Activated CD4-positive, alpha-beta T cell treated with anti-CD3 and anti-CD28 coated beads, Interleukin-2, amount 10 ng/mL, durations not matched to agents 24 days and 14 days (primary cell): ENCODE measurements around the gene NDFIP1. TPM values are rescaled to one million over a fixed set of nuclear protein-coding genes. Genes with fewer than 3 reads are reported as not detected.

Experiments used
- DNase-seq: peaks from one replicate; pipeline ENCODE4 v3.0.0; 2022
- H3K27ac Mint-ChIP-seq: one replicate; pipeline ENCODE4 v1.8.0; 2022; ENCODE audit warnings: mild to moderate bottlenecking, mixed read lengths
- H3K27me3 Mint-ChIP-seq: one replicate; pipeline ENCODE4 v1.8.0; 2022; ENCODE audit warnings: mixed read lengths
- H3K36me3 Mint-ChIP-seq: one replicate; pipeline ENCODE4 v1.8.0; 2022; ENCODE audit warnings: low read depth, mild to moderate bottlenecking, mixed read lengths
- H3K4me1 Mint-ChIP-seq: one replicate; pipeline ENCODE4 v1.8.0; 2021; ENCODE audit warnings: mixed read lengths
- H3K4me3 Mint-ChIP-seq: one replicate; pipeline ENCODE4 v1.8.0; 2022; ENCODE audit warnings: mild to moderate bottlenecking, moderate library complexity, mixed read lengths
- H3K9me3 Mint-ChIP-seq: one replicate; pipeline ENCODE4 v1.8.0; 2021; ENCODE audit warnings: mixed read lengths
- intact Hi-C: fragments of 100-400 bp; cut with micrococcal nuclease; formaldehyde crosslinking; loops from one replicate; pipeline ENCODE4 v1.15.1; 2023
- total RNA-seq: library from RNA; stranded (reverse); gene quantifications from 2 replicates; pipeline ENCODE4 v1.2.3, GENCODE V29; 2022

NDFIP1 gene
- total RNA-seq, 1 donor from 2014 or later, result 122 TPM

DNA sequence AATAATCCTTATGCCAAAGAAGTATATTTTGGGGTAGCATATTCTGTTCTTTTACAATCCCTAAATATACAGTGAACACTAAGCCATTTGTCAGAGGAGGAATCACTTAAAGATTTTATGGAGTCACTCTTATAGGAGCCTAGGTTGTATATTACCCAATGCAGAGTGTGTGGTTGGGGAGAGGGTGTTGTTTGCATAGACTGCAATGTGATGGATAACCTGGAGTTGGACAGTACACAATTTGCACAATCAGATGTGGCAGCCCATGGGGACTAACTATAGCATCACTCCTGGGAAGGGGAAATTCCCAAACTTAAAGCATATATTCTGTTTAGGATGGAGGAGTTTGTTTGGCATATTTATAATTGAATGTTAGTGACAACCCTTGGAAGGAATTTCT is 9.6 kb upstream of the NDFIP1 start:
- no peaks in the 10 kb centered on the region for H3K36me3 Mint-ChIP-seq
- no peaks in the 10 kb centered on the region for H3K27me3 Mint-ChIP-seq
- peaks cover 43% of the 10 kb centered on the region for H3K4me1 Mint-ChIP-seq
- no peak overlapping the region for H3K4me3 Mint-ChIP-seq
- H3K27ac Mint-ChIP-seq, result no peak overlapping the region
- no peak for DNase-seq
- H3K9me3 Mint-ChIP-seq, result no peaks in the 10 kb centered on the region
- intact Hi-C loops, result no loop called here

DNA sequence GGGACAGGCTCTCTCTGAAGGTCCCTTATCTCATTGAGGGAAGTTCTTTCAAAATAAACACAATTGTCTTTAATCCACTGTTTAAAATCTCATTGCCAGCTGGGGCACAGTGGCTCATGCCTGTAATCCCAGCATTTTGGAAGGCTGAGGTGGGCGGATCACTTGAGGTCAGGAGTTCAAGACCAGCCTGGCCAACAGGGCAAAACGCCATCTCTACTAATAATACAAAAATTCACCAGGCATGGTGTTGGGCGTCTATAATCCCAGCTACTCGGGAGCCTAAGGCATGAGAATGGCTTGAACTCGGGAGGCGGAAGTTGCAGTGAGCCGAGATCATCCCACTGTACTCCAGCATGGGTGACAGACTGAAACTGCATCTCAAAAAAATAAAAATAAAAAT is 8.3 kb upstream of the NDFIP1 start:
- Mint-ChIP-seq H3K27me3 (no peaks in the 10 kb centered on the region), H3K36me3 (no peaks in the 10 kb centered on the region), H3K9me3 (no peaks in the 10 kb centered on the region), H3K27ac (no peak overlapping the region), H3K4me1 (peaks cover 40% of the 10 kb centered on the region), H3K4me3 (no peak overlapping the region)
- intact Hi-C loops, result no loop called here
- DNase-seq, result no peak

DNA sequence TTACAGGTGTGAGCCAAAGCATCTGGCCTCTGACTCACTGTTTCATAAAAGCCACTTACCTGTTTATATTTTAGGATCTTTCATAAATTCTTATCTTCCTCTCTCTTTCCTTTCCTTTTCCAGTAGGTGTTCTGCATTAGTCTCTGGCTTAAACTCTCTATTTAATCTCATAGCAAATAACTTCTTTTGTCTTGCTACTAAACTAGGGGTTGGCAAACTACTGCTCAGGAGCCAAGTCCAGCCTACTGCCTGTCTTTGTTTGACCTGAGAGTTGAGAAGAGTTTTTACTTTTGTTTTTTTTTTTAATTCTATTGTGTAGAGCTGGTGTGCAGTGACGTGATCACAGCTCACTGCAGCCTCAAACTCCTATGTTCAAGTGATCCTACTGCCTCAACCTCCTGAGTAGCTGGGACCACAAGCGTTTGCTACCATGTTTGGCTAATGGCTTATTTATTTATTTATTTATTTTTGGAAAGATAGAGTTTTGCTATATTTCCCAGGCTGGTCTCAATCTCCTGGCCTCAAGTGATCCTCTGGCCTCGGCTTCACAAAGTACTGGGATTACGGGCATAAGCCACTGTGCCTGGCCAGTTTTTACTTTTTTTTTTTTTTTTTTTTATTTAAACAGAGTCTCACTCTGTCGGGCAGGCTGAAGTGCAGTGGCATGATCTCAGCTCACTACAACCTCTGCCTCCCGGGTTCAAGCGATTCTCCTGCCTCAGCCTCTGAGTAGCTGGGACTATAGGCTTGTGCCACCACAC is 5.4 kb upstream of the NDFIP1 start:
- no peak for DNase-seq
- intact Hi-C loops, result no loop called here
- peak overlapping the region; percentile 39 for H3K27ac Mint-ChIP-seq
- H3K9me3 Mint-ChIP-seq, result no peaks in the 10 kb centered on the region
- H3K4me3 Mint-ChIP-seq, result no peak overlapping the region
- no peaks in the 10 kb centered on the region for H3K27me3 Mint-ChIP-seq
- no peaks in the 10 kb centered on the region for H3K36me3 Mint-ChIP-seq
- H3K4me1 Mint-ChIP-seq, result peaks cover 44% of the 10 kb centered on the region

DNA sequence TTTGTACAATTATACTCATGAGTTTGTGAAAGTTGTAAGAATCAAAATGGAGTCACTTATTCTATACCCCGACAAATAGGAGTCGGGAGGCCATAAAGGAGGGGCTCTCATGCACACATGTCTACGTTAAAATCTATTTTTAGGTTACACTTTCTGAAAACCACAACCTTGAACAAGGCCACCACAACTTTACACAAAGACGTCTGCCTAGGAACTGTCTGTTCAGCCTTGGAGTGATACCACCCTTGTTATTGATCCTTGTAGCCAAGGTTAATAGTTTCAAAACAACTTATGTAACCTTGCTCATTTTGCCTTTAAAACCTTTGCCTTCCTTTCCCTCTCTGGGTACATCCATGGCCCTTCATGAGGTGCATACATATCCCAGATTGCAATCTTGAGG is 4.1 kb upstream of the NDFIP1 start:
- intact Hi-C loops, result no loop called here
- no peaks in the 10 kb centered on the region for H3K9me3 Mint-ChIP-seq
- H3K36me3 Mint-ChIP-seq, result peaks cover 4% of the 10 kb centered on the region
- DNase-seq, result peak; percentile 81
- H3K4me1 Mint-ChIP-seq, result peaks cover 42% of the 10 kb centered on the region
- H3K4me3 Mint-ChIP-seq, result peak overlapping the region; percentile 38
- H3K27ac Mint-ChIP-seq, result peak overlapping the region; percentile 91
- no peaks in the 10 kb centered on the region for H3K27me3 Mint-ChIP-seq

DNA sequence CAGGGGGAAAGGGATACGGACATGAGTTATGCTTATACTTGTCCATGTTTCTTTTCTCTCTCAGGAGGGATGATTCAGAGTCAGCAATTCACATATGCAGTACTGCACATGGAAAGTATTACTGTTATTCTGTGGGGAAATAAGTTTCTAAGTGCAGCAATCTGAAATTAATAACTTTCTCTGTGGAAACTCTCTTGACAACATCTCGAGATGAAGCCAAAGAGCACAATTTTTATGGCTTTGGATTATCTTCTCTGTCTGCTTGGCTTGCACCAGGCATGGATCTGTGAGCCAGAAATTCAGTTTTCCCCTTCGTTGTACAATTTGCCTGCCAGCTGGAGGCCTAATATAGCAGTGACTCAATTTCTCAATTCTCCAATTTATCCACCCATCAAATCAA is 2.5 kb upstream of the NDFIP1 start:
- H3K4me1 Mint-ChIP-seq, result peaks cover 43% of the 10 kb centered on the region
- peaks cover 17% of the 10 kb centered on the region for H3K36me3 Mint-ChIP-seq
- no peak for DNase-seq
- no peaks in the 10 kb centered on the region for H3K9me3 Mint-ChIP-seq
- no peak overlapping the region for H3K4me3 Mint-ChIP-seq
- H3K27ac Mint-ChIP-seq, result no peak overlapping the region
- intact Hi-C loops, result no loop called here
- no peaks in the 10 kb centered on the region for H3K27me3 Mint-ChIP-seq

DNA sequence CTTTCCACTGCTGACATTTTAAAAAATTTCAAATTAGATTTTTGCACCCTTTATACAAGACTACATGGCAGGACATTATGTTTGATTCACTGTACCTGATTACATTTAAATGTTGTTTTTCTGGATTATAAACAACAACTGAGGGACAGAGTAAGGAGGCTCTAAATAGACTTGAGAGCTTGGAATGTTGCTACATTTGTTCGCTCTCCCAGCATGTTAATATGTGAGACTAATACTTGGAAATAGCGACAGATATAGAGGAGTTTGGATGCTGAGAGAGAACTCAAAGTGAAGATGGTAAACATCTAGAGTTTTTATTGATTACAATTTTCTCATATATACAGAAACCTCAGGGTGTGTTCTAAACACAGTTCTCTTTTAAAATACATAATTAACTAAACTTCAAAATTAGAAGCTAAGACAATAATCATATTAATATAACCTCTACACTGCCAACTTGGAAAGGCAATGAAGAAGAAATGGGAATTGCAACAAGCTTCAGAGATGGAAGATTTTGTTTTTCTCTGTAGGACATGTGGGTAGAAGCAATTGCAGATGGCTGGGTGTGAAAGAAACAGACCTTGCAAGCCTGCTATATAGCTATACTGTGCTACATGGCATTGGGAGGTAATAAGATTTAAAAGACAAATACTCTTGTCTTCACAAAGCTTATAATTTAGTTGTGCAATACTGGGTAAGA is 1.4 kb upstream of the NDFIP1 start:
- no peaks in the 10 kb centered on the region for H3K9me3 Mint-ChIP-seq
- H3K36me3 Mint-ChIP-seq, result peaks cover 27% of the 10 kb centered on the region
- intact Hi-C loops, result no loop called here
- no peaks in the 10 kb centered on the region for H3K27me3 Mint-ChIP-seq
- H3K4me3 Mint-ChIP-seq, result peak overlapping the region; percentile 93
- peaks cover 49% of the 10 kb centered on the region for H3K4me1 Mint-ChIP-seq
- H3K27ac Mint-ChIP-seq, result peak overlapping the region; percentile 97
- no peak for DNase-seq

DNA sequence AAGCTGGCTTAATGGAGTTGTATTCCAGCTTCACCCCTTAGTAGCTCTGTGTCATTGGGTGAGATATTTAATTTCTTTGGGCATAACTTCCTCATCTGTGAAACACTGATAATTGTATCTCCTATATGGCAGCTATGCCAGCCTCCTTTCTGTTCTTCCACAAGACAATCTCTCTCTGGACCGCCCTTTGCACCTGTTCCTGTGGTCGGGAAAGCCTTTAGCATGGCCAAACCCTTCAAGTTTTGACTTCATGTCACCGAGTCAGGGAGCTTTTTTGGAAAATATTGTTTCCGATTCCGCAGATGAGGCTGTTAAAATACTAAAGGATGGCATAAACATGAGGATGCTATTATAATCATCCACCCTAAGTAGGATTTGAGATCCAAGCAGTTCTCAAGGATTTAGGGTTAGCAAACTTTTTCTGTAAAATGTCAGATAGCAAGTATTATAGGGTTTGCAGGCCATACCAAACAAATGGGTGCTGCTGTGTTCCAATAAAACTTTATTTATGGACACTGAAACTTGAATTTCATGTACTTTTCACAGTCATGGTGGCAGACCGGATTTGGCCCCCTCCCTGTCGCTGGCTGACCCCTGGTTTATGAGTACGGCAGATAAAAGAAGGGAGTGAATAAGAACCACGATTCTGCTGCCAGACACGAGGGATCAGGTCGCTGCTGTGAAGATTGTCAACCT is 695 bp upstream of the NDFIP1 start:
- peaks cover 52% of the 10 kb centered on the region for H3K4me1 Mint-ChIP-seq
- DNase-seq, result no peak
- no peaks in the 10 kb centered on the region for H3K9me3 Mint-ChIP-seq
- H3K36me3 Mint-ChIP-seq, result peaks cover 34% of the 10 kb centered on the region
- peak overlapping the region; percentile 93 for H3K4me3 Mint-ChIP-seq
- intact Hi-C loops, result loop anchor here (2.0 kb wide), 4 partner anchors 33 to 249 kb away; no protein-coding TSS in a partner anchor
- no peaks in the 10 kb centered on the region for H3K27me3 Mint-ChIP-seq
- peak overlapping the region; percentile 97 for H3K27ac Mint-ChIP-seq

DNA sequence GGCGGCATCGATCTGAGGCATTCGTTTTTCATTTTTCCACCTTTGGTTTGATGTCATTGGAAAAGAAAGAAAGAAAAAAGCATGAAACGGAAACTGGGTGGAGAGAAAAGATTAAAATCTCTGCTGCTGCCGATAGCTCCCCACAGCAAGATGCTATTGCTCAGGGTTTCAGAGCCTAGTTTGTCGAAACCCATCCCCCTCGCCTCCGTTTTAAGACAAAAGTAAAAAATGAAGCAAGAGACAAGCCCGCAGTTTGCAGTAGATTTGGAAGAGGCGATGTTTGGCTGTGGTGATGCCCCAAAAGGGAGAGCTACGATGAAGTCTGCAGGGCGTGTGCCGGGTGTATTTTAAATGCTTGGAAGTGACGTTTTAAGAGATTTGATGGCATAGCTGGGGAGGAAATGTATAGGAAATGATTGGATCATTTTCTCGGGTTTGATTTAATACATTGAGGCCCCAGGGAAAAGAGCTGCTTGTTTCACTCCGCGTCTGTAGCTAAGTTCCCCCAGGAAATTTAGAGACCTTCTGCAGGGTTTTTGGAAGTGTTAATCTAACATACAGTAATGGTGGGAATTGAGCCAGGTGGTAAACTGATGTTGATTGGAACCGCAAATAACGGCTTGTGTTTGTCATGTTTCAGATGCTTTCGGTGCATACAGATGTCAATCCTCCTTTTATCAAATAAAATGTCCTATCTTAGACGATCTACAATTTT is 909 bp downstream of the NDFIP1 start:
- Mint-ChIP-seq H3K27ac (peak overlapping the region; percentile 97), H3K9me3 (no peaks in the 10 kb centered on the region), H3K27me3 (no peaks in the 10 kb centered on the region), H3K4me3 (peak overlapping the region; percentile 93), H3K36me3 (peaks cover 48% of the 10 kb centered on the region), H3K4me1 (peaks cover 57% of the 10 kb centered on the region)
- DNase-seq, result peak; percentile 91
- intact Hi-C loops, result loop anchor here (1.0 to 2.0 kb wide), 10 partner anchors 10 to 247 kb away; partner anchors contain the start of gene RNF14

DNA sequence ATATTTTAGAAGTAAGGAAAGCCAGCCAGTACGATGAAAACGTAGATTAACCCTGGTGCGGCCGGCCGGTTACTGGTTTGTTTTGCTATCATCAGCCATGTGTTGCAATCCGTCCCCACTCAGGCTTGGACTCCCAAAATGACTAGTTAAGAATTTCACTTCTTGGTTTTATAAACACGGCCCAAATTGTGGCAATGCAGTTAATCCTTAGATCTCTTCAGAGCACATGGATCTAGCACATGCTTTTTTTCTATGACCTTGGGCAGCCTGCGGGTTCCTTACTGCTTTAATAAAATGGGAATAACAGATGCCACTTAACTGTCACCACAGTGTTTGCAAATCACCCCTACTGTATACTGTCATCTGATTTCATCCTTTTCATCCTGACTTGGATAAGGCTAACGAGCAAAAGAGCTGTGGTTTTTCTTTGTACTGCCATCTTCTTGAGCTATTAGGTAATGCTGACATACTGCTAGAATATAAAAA is 1.5 kb downstream of the NDFIP1 start:
- Mint-ChIP-seq H3K27me3 (no peaks in the 10 kb centered on the region), H3K4me1 (peaks cover 55% of the 10 kb centered on the region), H3K27ac (peak overlapping the region; percentile 97), H3K36me3 (peaks cover 50% of the 10 kb centered on the region), H3K9me3 (no peaks in the 10 kb centered on the region), H3K4me3 (peak overlapping the region; percentile 93)
- intact Hi-C loops, result loop anchor here (1.0 to 2.0 kb wide), 2 partner anchors 9 to 19 kb away; no protein-coding TSS in a partner anchor
- peak; percentile 68 for DNase-seq

DNA sequence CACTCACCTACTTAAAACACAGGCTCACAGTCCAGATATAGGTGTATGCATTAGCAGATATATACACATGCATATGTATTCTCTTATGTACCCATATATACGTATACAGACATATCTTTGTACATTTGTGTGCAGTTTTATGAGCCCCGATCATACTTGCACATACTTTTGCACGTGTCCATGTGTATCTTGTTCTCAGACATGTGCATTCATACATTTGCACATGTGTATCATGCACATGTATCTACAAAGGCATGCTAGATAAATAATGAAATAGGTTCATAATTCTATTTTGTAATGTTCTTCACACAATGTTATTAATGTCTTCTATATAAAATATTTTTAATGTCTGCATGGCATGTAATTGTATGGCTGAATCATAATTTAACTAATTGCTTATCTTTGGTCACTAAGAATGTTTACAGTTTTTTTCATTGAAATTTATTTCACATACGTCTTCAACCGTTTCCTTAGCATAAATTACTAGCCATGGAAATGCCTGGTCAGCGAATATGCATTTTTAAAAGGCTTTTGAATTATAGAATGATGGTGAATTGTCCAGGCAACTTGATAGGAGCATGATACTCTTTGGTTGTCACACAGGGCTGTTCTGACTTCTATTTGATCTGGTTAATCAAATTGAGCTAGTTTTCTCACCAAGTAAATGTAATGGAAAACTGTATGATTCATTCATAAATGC is 2.6 kb downstream of the NDFIP1 start:
- peaks cover 49% of the 10 kb centered on the region for H3K4me1 Mint-ChIP-seq
- intact Hi-C loops, result loop anchor here (1.0 to 2.0 kb wide), 2 partner anchors 8 to 18 kb away; no protein-coding TSS in a partner anchor
- peak; percentile 38 for DNase-seq
- H3K27me3 Mint-ChIP-seq, result no peaks in the 10 kb centered on the region
- H3K4me3 Mint-ChIP-seq, result peak overlapping the region; percentile 93
- H3K36me3 Mint-ChIP-seq, result peaks cover 54% of the 10 kb centered on the region
- no peaks in the 10 kb centered on the region for H3K9me3 Mint-ChIP-seq
- H3K27ac Mint-ChIP-seq, result peak overlapping the region; percentile 97

DNA sequence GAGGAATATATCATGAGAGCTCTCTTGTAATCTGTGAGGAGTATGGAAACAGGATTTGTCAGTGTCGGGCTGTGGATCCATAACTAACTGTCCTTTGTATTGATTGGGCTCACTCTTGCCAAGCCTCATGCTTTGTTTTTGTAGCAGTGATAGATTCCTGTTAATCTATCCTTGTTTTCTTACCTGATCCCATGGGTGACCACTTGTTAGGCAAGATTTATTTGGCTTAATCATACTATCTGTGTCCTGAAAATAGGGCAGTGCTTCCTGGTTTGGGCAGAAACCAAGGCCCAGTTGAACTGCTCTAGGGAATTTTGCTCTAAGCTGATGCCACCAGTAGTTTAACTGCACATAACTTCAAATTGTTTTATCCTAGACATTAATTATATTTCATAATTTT is 6.1 kb downstream of the NDFIP1 start:
- no peaks in the 10 kb centered on the region for H3K9me3 Mint-ChIP-seq
- no peaks in the 10 kb centered on the region for H3K27me3 Mint-ChIP-seq
- peaks cover 64% of the 10 kb centered on the region for H3K36me3 Mint-ChIP-seq
- peaks cover 52% of the 10 kb centered on the region for H3K4me1 Mint-ChIP-seq
- no peak for DNase-seq
- no peak overlapping the region for H3K27ac Mint-ChIP-seq
- no peak overlapping the region for H3K4me3 Mint-ChIP-seq
- intact Hi-C loops, result no loop called here

DNA sequence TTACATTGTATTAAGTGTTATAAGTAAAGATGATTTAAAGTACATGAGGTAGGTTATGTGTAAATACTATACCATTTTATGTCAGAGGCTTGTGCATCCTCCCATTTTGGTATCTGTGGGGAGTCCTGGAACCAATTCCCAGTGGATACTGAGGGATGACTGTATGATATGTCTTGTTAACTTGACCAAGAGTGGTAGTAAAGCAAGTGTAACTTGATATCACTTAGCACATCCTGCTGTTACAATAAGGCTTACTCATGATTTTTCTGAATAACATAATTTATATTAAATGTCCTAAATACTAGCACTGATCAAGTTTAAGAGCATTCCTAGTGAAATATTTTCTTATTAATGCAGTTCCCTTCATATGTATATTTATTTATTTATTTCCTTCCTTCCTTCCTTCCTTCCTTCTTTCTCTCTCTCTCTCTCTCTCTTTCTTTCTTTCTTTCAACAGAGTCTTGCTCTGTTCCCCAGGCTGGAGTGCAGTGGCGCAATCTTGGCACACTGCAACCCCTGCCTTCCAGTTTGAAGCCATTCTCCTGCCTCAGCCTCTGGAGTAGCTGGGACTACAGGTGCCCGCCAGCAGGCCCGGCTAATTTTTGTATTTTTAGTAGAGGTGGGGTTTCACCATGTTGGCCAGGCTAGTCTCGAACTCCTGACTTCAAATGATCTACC is 7.5 kb downstream of the NDFIP1 start:
- Mint-ChIP-seq H3K9me3 (no peaks in the 10 kb centered on the region), H3K27ac (peak overlapping the region; percentile 44), H3K4me1 (peaks cover 58% of the 10 kb centered on the region), H3K36me3 (peaks cover 60% of the 10 kb centered on the region), H3K27me3 (no peaks in the 10 kb centered on the region), H3K4me3 (no peak overlapping the region)
- no peak for DNase-seq
- intact Hi-C loops, result no loop called here
